Measurements from ENCODE around the gene GRIK2. TPM values are rescaled to one million over a fixed set of nuclear protein-coding genes. Genes with fewer than 3 reads are reported as not detected.

GRIK2 gene
- total RNA-seq, 4 donors from 2014 or later: 2.0 to 4.0 (median 2.0) TPM; not detected in 1

DNA sequence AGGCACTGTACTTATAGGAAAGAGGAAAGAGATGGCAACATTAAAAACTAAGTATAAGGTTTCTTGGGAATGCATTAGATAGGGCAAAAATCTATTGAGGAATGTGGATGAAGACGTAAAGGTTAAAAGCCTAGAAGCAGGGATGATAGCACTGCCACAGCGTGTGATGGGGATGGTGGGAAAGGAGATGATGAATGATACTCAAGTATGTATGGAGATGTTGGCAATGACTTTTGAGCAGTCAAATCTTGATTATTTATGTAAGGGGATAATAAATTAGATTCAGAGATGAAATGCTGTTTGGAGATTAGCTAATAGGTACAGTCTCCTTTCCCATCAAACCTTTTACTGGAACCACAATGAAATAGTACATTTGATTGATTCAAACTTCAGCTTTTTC, 432.8 kb downstream of the GRIK2 start:
- Histone ChIP-seq H3K9me3 (no peaks in the 10 kb centered on the region), H3K4me1 (no peaks in the 10 kb centered on the region), H3K27me3 (no peaks in the 10 kb centered on the region), H3K4me3 (no peak overlapping the region), H3K36me3 (no peaks in the 10 kb centered on the region), H3K27ac (no peak overlapping the region)
- WGBS, 2 donors (ENCODE audit: low coverage in 1 of 2): 71 to 86% methylated on average over 2 of the region's 2 CpGs
- no peak for DNase-seq
- in situ Hi-C loops (cut with MboI; ENCODE audit: low pct_ligation_motif_present in 1 of 4, low pct_unique_long_range_greater_than_20kb in 1 of 4, low sequenced_read_pairs in 3 of 4) (no loop called here), intact Hi-C loops (cut with DNase I; ENCODE audit: low total_unique reads) (no loop called here)
- TF ChIP-seq POLR2AphosphoS5 (IDR thresholded peaks at IDR 0.05) (no peak), POLR2A (IDR thresholded peaks at IDR 0.05) (no peak)

GRCh38 chr6:101826678-101827077, 433.2 kb downstream of the GRIK2 start:
- DNase-seq: no peak
- TF ChIP-seq POLR2AphosphoS5 (IDR thresholded peaks at IDR 0.05): no peak
- TF ChIP-seq POLR2A (IDR thresholded peaks at IDR 0.05): no peak
- no peak for TF ChIP-seq EP300 (IDR thresholded peaks at IDR 0.05; ENCODE audit: low read depth)
- TF ChIP-seq CTCF (IDR thresholded peaks at IDR 0.05): no peak
- WGBS, 2 donors (ENCODE audit: low coverage in 1 of 2): 54% methylated on average over 3 of the region's 3 CpGs
- intact Hi-C loops (cut with DNase I; ENCODE audit: low total_unique reads): no loop called here
- in situ Hi-C loops (cut with MboI; ENCODE audit: low pct_ligation_motif_present in 1 of 4, low pct_unique_long_range_greater_than_20kb in 1 of 4, low sequenced_read_pairs in 3 of 4): no loop called here
- Histone ChIP-seq H3K27me3 (no peaks in the 10 kb centered on the region), H3K36me3 (no peaks in the 10 kb centered on the region), H3K4me3 (no peak overlapping the region), H3K9me3 (no peaks in the 10 kb centered on the region), H3K27ac (no peak overlapping the region), H3K4me1 (no peaks in the 10 kb centered on the region)

- H3K27me3 ChIP-seq: no peaks in the 10 kb centered on the region
- H3K27ac ChIP-seq: no peak overlapping the region
- H3K9me3 ChIP-seq: no peaks in the 10 kb centered on the region
- H3K36me3 ChIP-seq: no peaks in the 10 kb centered on the region
- in situ Hi-C loops (cut with MboI; ENCODE audit: low pct_ligation_motif_present in 1 of 4, low pct_unique_long_range_greater_than_20kb in 1 of 4, low sequenced_read_pairs in 3 of 4): no loop called here
- TF ChIP-seq POLR2A (IDR thresholded peaks at IDR 0.05) (no peak), CTCF (IDR thresholded peaks at IDR 0.05) (no peak), EP300 (IDR thresholded peaks at IDR 0.05; ENCODE audit: low read depth) (no peak), POLR2AphosphoS5 (IDR thresholded peaks at IDR 0.05) (no peak)
- H3K4me3 ChIP-seq: no peak overlapping the region
- DNase-seq: no peak
- no peaks in the 10 kb centered on the region for H3K4me1 ChIP-seq
- intact Hi-C loops (cut with DNase I; ENCODE audit: low total_unique reads): no loop called here
These were observed 437.1 kb downstream of the GRIK2 start for GRCh38 chr6:101830501-101831031.

- TF ChIP-seq POLR2A (IDR thresholded peaks at IDR 0.05) (no peak), CTCF (IDR thresholded peaks at IDR 0.05) (no peak), POLR2AphosphoS5 (IDR thresholded peaks at IDR 0.05) (no peak)
- Histone ChIP-seq H3K36me3 (no peaks in the 10 kb centered on the region), H3K4me3 (no peak overlapping the region), H3K27me3 (no peaks in the 10 kb centered on the region), H3K9me3 (no peaks in the 10 kb centered on the region), H3K4me1 (no peaks in the 10 kb centered on the region), H3K27ac (no peak overlapping the region)
- 56 to 65% methylated on average over 2 of the region's 2 CpGs for WGBS, 2 donors (ENCODE audit: low coverage in 1 of 2)
- intact Hi-C loops (cut with DNase I; ENCODE audit: low total_unique reads) (no loop called here), in situ Hi-C loops (cut with MboI; ENCODE audit: low pct_ligation_motif_present in 1 of 4, low pct_unique_long_range_greater_than_20kb in 1 of 4, low sequenced_read_pairs in 3 of 4) (no loop called here)
- DNase-seq: no peak
These were observed 438.9 kb downstream of the GRIK2 start for GRCh38 chr6:101832371-101832770.

DNA sequence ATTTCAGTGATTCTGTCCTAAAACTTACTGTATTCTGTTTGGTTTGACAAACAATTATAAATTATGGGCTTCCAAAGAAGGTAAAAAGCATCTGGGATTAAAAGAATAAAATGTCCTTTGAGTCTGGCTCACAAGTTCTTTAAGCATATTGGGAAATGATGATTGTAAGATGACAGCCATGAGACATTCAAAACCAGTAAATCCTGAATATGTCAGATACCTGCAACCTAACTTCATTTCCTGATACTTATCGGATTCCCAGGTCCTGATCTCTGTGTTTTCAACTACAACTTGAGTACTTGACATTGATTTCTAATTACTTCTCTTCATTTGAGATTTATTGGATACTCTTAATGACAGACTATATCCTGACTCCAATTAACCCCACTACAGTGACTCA, 446.6 kb downstream of the GRIK2 start:
- WGBS, 2 donors (ENCODE audit: low coverage in 1 of 2): 63 to 82% methylated on average over 1 of the region's 1 CpG
- intact Hi-C loops (cut with DNase I; ENCODE audit: low total_unique reads) (no loop called here), in situ Hi-C loops (cut with MboI; ENCODE audit: low pct_ligation_motif_present in 1 of 4, low pct_unique_long_range_greater_than_20kb in 1 of 4, low sequenced_read_pairs in 3 of 4) (no loop called here)

More for the DNA sequence above, 446.6 kb downstream of the GRIK2 start:
- DNase-seq: no peak
- Histone ChIP-seq H3K9me3 (no peaks in the 10 kb centered on the region), H3K4me3 (no peak overlapping the region), H3K4me1 (no peaks in the 10 kb centered on the region), H3K36me3 (no peaks in the 10 kb centered on the region), H3K27me3 (no peaks in the 10 kb centered on the region), H3K27ac (no peak overlapping the region)
- TF ChIP-seq POLR2A (IDR thresholded peaks at IDR 0.05) (no peak), EP300 (IDR thresholded peaks at IDR 0.05; ENCODE audit: low read depth) (no peak), CTCF (IDR thresholded peaks at IDR 0.05) (no peak), POLR2AphosphoS5 (IDR thresholded peaks at IDR 0.05) (no peak)
